HepG2 (cell line): ENCODE data around the gene DIS3L2. TPM values are rescaled to one million over a fixed set of nuclear protein-coding genes. Genes with fewer than 3 reads are reported as not detected.

Experiments used
- ATAC-seq: fragments of 200-7000 bp; cut with Tn5 transposase; 3 replicates; pipeline ENCODE4 v1.9.1; 2020; ENCODE audit warnings: mild to moderate bottlenecking, moderate library complexity
- BruUV-seq: library from RNA; stranded (reverse); fragments of 400-500 nt; replicated peaks from 2 replicates; lab custom pipeline; 2021; lab: Mats Ljungman, UMichigan
- CTCF ChIA-PET: fragments of 300-600 bp; formaldehyde crosslinking; extraction: SDS; loops from one replicate; lab custom pipeline; 2021; ENCODE audit warnings: low total read pairs, inconsistent platforms, low intra/inter-chr PET ratio; lab: Yijun Ruan, JAX
- POLR2A ChIA-PET: fragments of 350-600 bp; sonication (Branson Sonifier 250); formaldehyde crosslinking; loops from one replicate; lab custom pipeline; 2020; ENCODE audit warnings: antibody characterized with exemption, inconsistent platforms; lab: Yijun Ruan, JAX
- DNase-seq: peaks from one replicate; pipeline ENCODE4 v3.0.0-alpha.2; 2015; ENCODE audit warnings: low spot score
- FAIRE-seq: peaks from 3 replicates; lab custom pipeline; 2011; peaks lifted over from hg19 to GRCh38; lab: Jason Lieb, UNC
- H2AFZ ChIP-seq: one replicate; pipeline ENCODE4 v1.6.1; 2011; ENCODE audit warnings: low read length, inconsistent platforms
- H3K27ac ChIP-seq: fragments of 300-600 bp; 3 replicates; pipeline ENCODE4 v1.8.0; 2011; ENCODE audit warnings: mixed run types, mild to moderate bottlenecking, mixed read lengths, low read length, inconsistent platforms; ENCODE audit not compliant: insufficient read depth; ENCODE audit errors: extremely low read length
- H3K27me3 ChIP-seq, 2 experiments: fragments of 200-600 bp in 1 of 2; 2 replicates in 1 of 2; 3 replicates in 1 of 2; pipeline versions ENCODE4 v1.6.0 to v1.8.0; 2011; ENCODE audit warnings: low read length in 2 of 2, mild to moderate bottlenecking in 2 of 2, moderate library complexity in 2 of 2, inconsistent platforms in 1 of 2; ENCODE audit not compliant: insufficient read depth in 2 of 2, control insufficient read depth in 1 of 2
- H3K36me3 ChIP-seq, 2 experiments: fragments of 200-600 bp in 1 of 2; replicated peaks in 1 of 2; 2 replicates in 1 of 2; 3 replicates in 1 of 2; pipeline versions ENCODE4 v1.5.1 to v1.8.0; 2011; ENCODE audit warnings: low read length in 2 of 2, inconsistent platforms in 1 of 2; ENCODE audit not compliant: insufficient read depth in 2 of 2, control insufficient read depth in 1 of 2
- H3K4me1 ChIP-seq: 2 replicates; pipeline ENCODE4 v1.5.1; 2012; ENCODE audit warnings: low read length, inconsistent platforms; ENCODE audit not compliant: insufficient read depth
- H3K4me2 ChIP-seq: 2 replicates; pipeline ENCODE4 v1.6.0; 2011; ENCODE audit warnings: low read depth, low read length, inconsistent platforms
- H3K4me3 ChIP-seq, 3 experiments: fragments of 200-600 bp in 1 of 3; sonication (generic), shearing (Covaris generic) in 1 of 3; replicated peaks in 1 of 3; 2 replicates each; pipeline ENCODE4 v1.5.1; 2011 to 2016; ENCODE audit warnings: low read length in 3 of 3, inconsistent platforms in 2 of 3, low read depth in 2 of 3, mild to moderate bottlenecking in 2 of 3, control low read depth in 1 of 3, mixed read lengths in 1 of 3; ENCODE audit not compliant: insufficient read depth in 1 of 3
- H3K79me2 ChIP-seq: one replicate; pipeline ENCODE4 v1.6.1; 2011; ENCODE audit warnings: low read length, inconsistent platforms; ENCODE audit not compliant: insufficient read depth
- H3K9ac ChIP-seq: 2 replicates; pipeline ENCODE4 v1.6.0; 2011; ENCODE audit warnings: mild to moderate bottlenecking, low read depth, low read length, inconsistent platforms; ENCODE audit not compliant: insufficient read depth
- H3K9me3 ChIP-seq: 2 replicates; pipeline ENCODE4 v1.5.1; 2012; ENCODE audit warnings: mild to moderate bottlenecking, low read length
- H4K20me1 ChIP-seq: 2 replicates; pipeline ENCODE4 v1.6.0; 2011; ENCODE audit warnings: inconsistent platforms, mild to moderate bottlenecking, low read length, moderate library complexity; ENCODE audit not compliant: insufficient read depth
- CAMTA2 ChIP-seq: sonication (generic); formaldehyde crosslinking; IDR thresholded peaks from 2 replicates; pipeline ENCODE4 v1.4.0; 2020; ENCODE audit warnings: mild to moderate bottlenecking, missing genetic modification reagents, borderline replicate concordance
- CREB3 ChIP-seq: sonication (generic); formaldehyde crosslinking; IDR thresholded peaks from 2 replicates; pipeline ENCODE4 v1.5.0; 2020; ENCODE audit warnings: missing genetic modification reagents
- ETV6 ChIP-seq: sonication (generic); formaldehyde crosslinking; conservative IDR thresholded peaks from 2 replicates; pipeline ENCODE4 v1.4.0; 2020; ENCODE audit warnings: missing genetic modification reagents
- FOXA1 ChIP-seq, 2 experiments: fragments of 450-650 bp in 1 of 2; sonication (generic) in 1 of 2; formaldehyde crosslinking in 1 of 2; IDR thresholded peaks; 2 replicates each; pipeline versions ENCODE4 v1.4.0 to v1.6.1; 2016 to 2020; ENCODE audit warnings: missing genetic modification reagents in 1 of 2
- FOXC1 ChIP-seq: sonication (generic); formaldehyde crosslinking; IDR thresholded peaks from 2 replicates; pipeline ENCODE4 v1.8.0; 2022; ENCODE audit warnings: mild to moderate bottlenecking, missing genetic modification reagents, borderline replicate concordance
- HNF1B ChIP-seq: sonication (generic); formaldehyde crosslinking; IDR thresholded peaks from 2 replicates; pipeline ENCODE4 v1.5.1; 2020; ENCODE audit warnings: mild to moderate bottlenecking, moderate library complexity, missing genetic modification reagents
- HOXA3 ChIP-seq: sonication (generic); formaldehyde crosslinking; IDR thresholded peaks from 2 replicates; pipeline ENCODE4 v1.5.0; 2020; ENCODE audit warnings: missing genetic modification reagents
- PAXIP1 ChIP-seq: sonication (generic); formaldehyde crosslinking; conservative IDR thresholded peaks from 2 replicates; pipeline ENCODE4 v1.4.0; 2020; ENCODE audit warnings: mild to moderate bottlenecking, missing genetic modification reagents, moderate library complexity
- RBM39 ChIP-seq: fragments of 200-400 bp; formaldehyde crosslinking; IDR thresholded peaks from one replicate; pipeline ENCODE4 v1.6.1; 2018; ENCODE audit warnings: antibody characterized with exemption, mild to moderate bottlenecking, low read depth, low read length; ENCODE audit not compliant: poor library complexity, severe bottlenecking
- RFXAP ChIP-seq: sonication (generic); formaldehyde crosslinking; IDR thresholded peaks from 2 replicates; pipeline ENCODE4 v1.4.0; 2020; ENCODE audit warnings: missing genetic modification reagents, borderline replicate concordance
- SMARCC2 ChIP-seq: fragments of 450-650 bp; IDR thresholded peaks from 2 replicates; pipeline ENCODE4 v1.6.1; 2017; ENCODE audit warnings: antibody characterized with exemption, mild to moderate bottlenecking
- TAF15 ChIP-seq: fragments of 200-400 bp; formaldehyde crosslinking; IDR thresholded peaks from one replicate; pipeline ENCODE4 v1.6.1; 2018; ENCODE audit warnings: mild to moderate bottlenecking, low read depth, low read length; ENCODE audit not compliant: poor library complexity, severe bottlenecking
- TBL1XR1 ChIP-seq: fragments of 150-350 bp; IDR thresholded peaks from 2 replicates; pipeline ENCODE4 v1.6.1; 2014; ENCODE audit warnings: borderline replicate concordance, low read length; ENCODE audit not compliant: partially characterized antibody
- YEATS4 ChIP-seq: sonication (generic); formaldehyde crosslinking; IDR thresholded peaks from 2 replicates; pipeline ENCODE4 v1.4.0; 2020; ENCODE audit warnings: missing genetic modification reagents, borderline replicate concordance
- ZBTB21 ChIP-seq: sonication (generic); formaldehyde crosslinking; IDR thresholded peaks from 2 replicates; pipeline ENCODE4 v1.4.0; 2020; ENCODE audit warnings: missing genetic modification reagents
- ZNF3 ChIP-seq: IDR thresholded peaks from 2 replicates; pipeline ENCODE4 v1.7.0; 2017; ENCODE audit warnings: inconsistent platforms
- ZNF580 ChIP-seq: IDR thresholded peaks from 2 replicates; pipeline ENCODE4 v1.6.1; 2016; ENCODE audit warnings: low read depth, borderline replicate concordance
- ZNF615 ChIP-seq: sonication (generic); formaldehyde crosslinking; IDR thresholded peaks from 2 replicates; pipeline ENCODE4 v1.5.0; 2020; ENCODE audit warnings: mild to moderate bottlenecking, missing genetic modification reagents, borderline replicate concordance
- ZNF629 ChIP-seq: sonication (generic); formaldehyde crosslinking; conservative IDR thresholded peaks from 2 replicates; pipeline ENCODE4 v1.5.0; 2020; ENCODE audit warnings: missing genetic modification reagents
- WGBS: methylation state at CpG from one replicate; pipeline ENCODE4 v1.1.6; 2017; ENCODE audit warnings: low lambda C conversion rate; 5-methylcytosine and 5-hydroxymethylcytosine counted together
- in situ Hi-C: cut with HindIII; loops from 2 replicates; pipeline ENCODE4 v1.10.0; 2017; ENCODE audit warnings: low pct_unique_long_range_greater_than_20kb; ENCODE audit not compliant: extremely low pct_ligation_motif_present
- intact Hi-C: fragments of 100-400 bp; cut with micrococcal nuclease; formaldehyde crosslinking; loops from one replicate; pipeline ENCODE4 v1.10.0; 2022; ENCODE audit not compliant: unreplicated experiment
- polyA plus RNA-seq, 8 experiments: library from polyadenylated mRNA; depleted of rRNA in 3 of 8; stranded (reverse) in 7 of 8; unstranded in 1 of 8; fragments of >200 nt; fragmentation: Illumina TruSeq in 4 of 8; extraction: Trizol in 4 of 8; gene quantifications; 2 replicates each; pipeline versions ENCODE4 v1.2.1 to v1.2.3, GENCODE V29; 2011 to 2016; ENCODE audit warnings: low read depth in 4 of 8, missing spikeins in 1 of 8, mixed read lengths in 1 of 8; ENCODE audit not compliant: insufficient read depth in 1 of 8
- total RNA-seq, 5 experiments: library from RNA; depleted of rRNA; stranded (reverse); fragments of >200 nt; fragmentation: Illumina TruSeq; extraction: Trizol; gene quantifications; 2 replicates each; pipeline ENCODE4 v1.2.3, GENCODE V29; 2016; ENCODE audit warnings: low read depth in 1 of 5

The DIS3L2 gene
- total and polyA plus RNA-seq, 2 of the 13 experiments (the other 11 are each of a cell fraction or from before 2014, with no cell fraction given) = 7.0 to 23.9 TPM

- no peak for TF ChIP-seq YEATS4 (CRISPR knock-in tag)
- no peak for TF ChIP-seq FOXA1 (IDR thresholded peaks at IDR 0.05)
- no peak for TF ChIP-seq FOXA1 (CRISPR knock-in tag; IDR thresholded peaks at IDR 0.05)
- TF ChIP-seq ZNF3 = no peak
- TF ChIP-seq ZNF629 (CRISPR knock-in tag) = no peak
- no peak for TF ChIP-seq ZBTB21 (CRISPR knock-in tag)
- TF ChIP-seq CAMTA2 = no peak
- no peak for TF ChIP-seq TBL1XR1
- no peak for TF ChIP-seq ZNF580 (CRISPR knock-in tag)
- no peak for TF ChIP-seq HOXA3 (CRISPR knock-in tag)
- no peak for TF ChIP-seq ZNF615 (CRISPR knock-in tag)
- no peak for TF ChIP-seq PAXIP1
- TF ChIP-seq ETV6 (CRISPR knock-in tag) = no peak
- TF ChIP-seq CREB3 = no peak
- TF ChIP-seq TAF15 = no peak
- TF ChIP-seq FOXC1 = no peak
- no peak for TF ChIP-seq RBM39
- TF ChIP-seq SMARCC2 = no peak
- TF ChIP-seq RFXAP (CRISPR knock-in tag) = no peak
- no peak for TF ChIP-seq HNF1B (CRISPR knock-in tag)
- TF ChIP-seq, all 625 proteins: peak for 0
- no peaks in the 10 kb centered on the region for H3K4me1 ChIP-seq
- no peaks in the 10 kb centered on the region for H3K9me3 ChIP-seq
- ChIA-PET POLR2A (no interaction called here), CTCF (no interaction called here)
- no peaks in the 10 kb centered on the region for H4K20me1 ChIP-seq
- ATAC-seq (no peak), FAIRE-seq (no peak), DNase-seq (no peak)
- H3K4me2 ChIP-seq = no peak overlapping the region
- in situ Hi-C loops = no loop called here
- H3K36me3 ChIP-seq = no peaks in the 10 kb centered on the region
- no peaks in the 10 kb centered on the region for H3K79me2 ChIP-seq
- BruUV-seq = no TSS peak
- no peak overlapping the region for H2AFZ ChIP-seq
- no peak overlapping the region for H3K4me3 ChIP-seq
- no peak overlapping the region for H3K27ac ChIP-seq
- H3K9ac ChIP-seq = no peak overlapping the region
- H3K27me3 ChIP-seq = peaks cover 9 to 79% of the 10 kb centered on the region in 2 experiments
- intact Hi-C loops = no loop called here
- WGBS = 33% methylated on average over 11 of the region's 14 CpGs
Observed at GRCh38 chr2:231914077-231914690, 47.3 kb upstream of the DIS3L2 start.
